Endodermal cell (in vitro differentiated cells): ENCODE results near the gene ACAD8. TPM values are rescaled to one million over a fixed set of nuclear protein-coding genes. Genes with fewer than 3 reads are reported as not detected.

ENCODE experiments used
- DNase-seq: peaks from one replicate; pipeline ENCODE4 v3.0.0-alpha.2; 2017
- H3K27ac ChIP-seq: 2 replicates; pipeline ENCODE4 v1.5.1; 2013; ENCODE audit warnings: mild to moderate bottlenecking, low read depth, low read length, moderate library complexity
- H3K27me3 ChIP-seq: 2 replicates; pipeline ENCODE4 v1.6.1; 2013; ENCODE audit warnings: mild to moderate bottlenecking, low read length, moderate library complexity; ENCODE audit not compliant: insufficient read depth, control insufficient read depth, poor library complexity, severe bottlenecking
- H3K36me3 ChIP-seq: 2 replicates; pipeline ENCODE4 v1.7.0; 2013; ENCODE audit warnings: mild to moderate bottlenecking, low read length, moderate library complexity; ENCODE audit not compliant: control insufficient read depth, insufficient read depth
- H3K4me1 ChIP-seq: one replicate; pipeline ENCODE4 v1.7.0; 2013; ENCODE audit warnings: low read length; ENCODE audit not compliant: control insufficient read depth, insufficient read depth
- H3K4me3 ChIP-seq: 2 replicates; pipeline ENCODE4 v1.5.1; 2013; ENCODE audit warnings: mild to moderate bottlenecking, low read length, moderate library complexity
- H3K9ac ChIP-seq: 2 replicates; pipeline ENCODE4 v1.6.1; 2013; ENCODE audit warnings: mild to moderate bottlenecking, low read length, moderate library complexity; ENCODE audit not compliant: poor library complexity, severe bottlenecking; ENCODE audit errors: extremely low read depth
- H3K9me3 ChIP-seq: 2 replicates; pipeline ENCODE4 v1.6.1; 2013; ENCODE audit warnings: mild to moderate bottlenecking, low read length, moderate library complexity; ENCODE audit not compliant: control insufficient read depth
- H3K27ac Mint-ChIP-seq: 2 replicates; pipeline ENCODE4 v1.8.0; 2020; ENCODE audit warnings: mixed read lengths
- H3K27me3 Mint-ChIP-seq: 2 replicates; pipeline ENCODE4 v1.8.0; 2021; ENCODE audit warnings: mild to moderate bottlenecking, mixed read lengths; ENCODE audit not compliant: insufficient read depth
- H3K36me3 Mint-ChIP-seq: 2 replicates; pipeline ENCODE4 v1.8.0; 2020; ENCODE audit warnings: low read depth, mixed read lengths
- H3K4me1 Mint-ChIP-seq: 2 replicates; pipeline ENCODE4 v1.8.0; 2020; ENCODE audit warnings: mixed read lengths
- H3K4me3 Mint-ChIP-seq: 2 replicates; pipeline ENCODE4 v1.8.0; 2020; ENCODE audit warnings: mild to moderate bottlenecking, moderate library complexity, mixed read lengths
- H3K9me3 Mint-ChIP-seq: 2 replicates; pipeline ENCODE4 v1.8.0; 2020; ENCODE audit warnings: mild to moderate bottlenecking, mixed read lengths
- WGBS, 2 experiments: methylation state at CpG; one replicate each; pipeline versions ENCODE4 v1.1.5 to v1.1.7; 2013; ENCODE audit warnings: missing lambda C conversion rate in 2 of 2, mixed read lengths in 1 of 2; ENCODE audit not compliant: insufficient coverage in 1 of 2, insufficient read length in 1 of 2; 5-methylcytosine and 5-hydroxymethylcytosine counted together
- total RNA-seq, 2 donors: library from RNA; stranded (reverse); fragmentation: NEBNext Ultra II Directional in 1 of 2; extraction: Animal tissue kit (Norgen Biotek cat#: 25700) in 1 of 2; gene quantifications; 2 replicates in 1 of 2; 3 replicates in 1 of 2; pipeline ENCODE4 v1.2.1, GENCODE V29; 2021
- TF ChIP-seq, protein P1 (sequence below): fragments of 200-600 bp; sonication (generic); conservative IDR thresholded peaks from 2 replicates; pipeline ENCODE4 v1.5.0; 2021; ENCODE audit warnings: antibody characterized with exemption, mild to moderate bottlenecking

Gene ACAD8
- total RNA-seq, 2 donors from 2014 or later = 35.3 to 37.2 TPM

DNA sequence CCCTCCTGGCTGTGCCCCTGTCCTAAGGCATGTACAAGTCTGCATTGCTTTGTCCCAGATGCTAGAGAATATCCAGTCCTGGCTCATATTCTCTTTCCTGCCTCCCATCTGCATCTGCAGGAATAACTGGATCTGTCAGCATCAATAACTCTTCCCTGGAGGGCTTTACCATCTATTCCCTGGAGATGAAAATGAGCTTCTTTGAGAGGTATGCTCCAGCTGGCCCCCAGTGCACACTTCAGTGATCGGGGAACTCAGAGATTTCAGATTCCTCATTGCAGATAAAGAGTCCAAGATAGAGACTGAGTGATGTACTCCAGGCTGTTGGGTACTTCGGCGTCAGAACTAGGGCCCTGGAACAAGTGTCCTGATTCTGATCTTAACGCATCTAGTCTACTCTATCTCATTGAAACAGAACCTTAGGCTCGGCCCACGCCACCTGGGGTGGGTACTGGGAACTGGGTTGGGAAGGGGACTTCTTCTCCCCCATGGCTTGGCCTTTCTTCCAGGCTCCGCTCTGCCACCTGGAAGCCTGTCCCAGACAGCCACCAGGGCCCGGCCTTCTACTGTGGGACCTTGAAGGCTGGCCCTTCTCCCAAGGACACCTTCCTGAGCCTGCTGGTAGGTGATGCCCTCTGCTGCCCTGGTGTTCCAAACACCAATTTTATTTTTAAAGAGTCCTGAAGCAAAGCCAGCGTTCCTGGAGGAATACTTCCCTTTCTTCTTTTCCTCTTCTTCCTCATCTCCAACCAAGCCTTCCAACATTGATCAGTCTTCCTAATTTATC lies 60.6 kb downstream of the ACAD8 start:
- DNase-seq = no peak
- no peak overlapping the region for H3K4me3 Mint-ChIP-seq
- WGBS, 2 experiments = 85 to 100% methylated on average over 4 to 9 of the region's 9 CpGs
- Histone ChIP-seq H3K27me3 (no peaks in the 10 kb centered on the region), H3K4me3 (no peak overlapping the region), H3K4me1 (no peaks in the 10 kb centered on the region), H3K9me3 (peaks cover 12% of the 10 kb centered on the region), H3K9ac (no peak overlapping the region), H3K27ac (no peak overlapping the region), H3K36me3 (no peaks in the 10 kb centered on the region)
- TF ChIP-seq, protein P1, sequence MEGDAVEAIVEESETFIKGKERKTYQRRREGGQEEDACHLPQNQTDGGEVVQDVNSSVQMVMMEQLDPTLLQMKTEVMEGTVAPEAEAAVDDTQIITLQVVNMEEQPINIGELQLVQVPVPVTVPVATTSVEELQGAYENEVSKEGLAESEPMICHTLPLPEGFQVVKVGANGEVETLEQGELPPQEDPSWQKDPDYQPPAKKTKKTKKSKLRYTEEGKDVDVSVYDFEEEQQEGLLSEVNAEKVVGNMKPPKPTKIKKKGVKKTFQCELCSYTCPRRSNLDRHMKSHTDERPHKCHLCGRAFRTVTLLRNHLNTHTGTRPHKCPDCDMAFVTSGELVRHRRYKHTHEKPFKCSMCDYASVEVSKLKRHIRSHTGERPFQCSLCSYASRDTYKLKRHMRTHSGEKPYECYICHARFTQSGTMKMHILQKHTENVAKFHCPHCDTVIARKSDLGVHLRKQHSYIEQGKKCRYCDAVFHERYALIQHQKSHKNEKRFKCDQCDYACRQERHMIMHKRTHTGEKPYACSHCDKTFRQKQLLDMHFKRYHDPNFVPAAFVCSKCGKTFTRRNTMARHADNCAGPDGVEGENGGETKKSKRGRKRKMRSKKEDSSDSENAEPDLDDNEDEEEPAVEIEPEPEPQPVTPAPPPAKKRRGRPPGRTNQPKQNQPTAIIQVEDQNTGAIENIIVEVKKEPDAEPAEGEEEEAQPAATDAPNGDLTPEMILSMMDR = no peak
- H3K4me1 Mint-ChIP-seq = no peaks in the 10 kb centered on the region
- no peaks in the 10 kb centered on the region for H3K9me3 Mint-ChIP-seq
- H3K36me3 Mint-ChIP-seq = peaks cover 5% of the 10 kb centered on the region
- H3K27me3 Mint-ChIP-seq = no peaks in the 10 kb centered on the region
- no peak overlapping the region for H3K27ac Mint-ChIP-seq

Other genes starting within 250 kb of the ACAD8 start
- gene JAM3, start 184.5 kb upstream of the ACAD8 start, total RNA-seq = 10 to 100 TPM; 35.8 to 41.8 TPM
- 10 to 100 TPM; 42.6 to 45.5 TPM for gene NCAPD3, start 29.6 kb upstream of the ACAD8 start, total RNA-seq
- 10 to 100 TPM; 32.5 to 33.6 TPM for gene VPS26B, start 28.9 kb upstream of the ACAD8 start, total RNA-seq
- gene THYN1, start 216 bp upstream of the ACAD8 start, total RNA-seq = 10 to 100 TPM; 61.3 to 81.6 TPM
- gene GLB1L3, start 22.8 kb downstream of the ACAD8 start, total RNA-seq = 1 to 10 TPM; 2.3 to 7.1 TPM
- gene GLB1L2, start 78.4 kb downstream of the ACAD8 start, total RNA-seq = 10 to 100 TPM in 1 of 2 donors, 1 to 10 TPM in 1; 9.9 to 12.5 TPM
- gene B3GAT1, start 158.7 kb downstream of the ACAD8 start, total RNA-seq = 10 to 100 TPM; 20.6 to 29.5 TPM